Measurements from ENCODE around the gene ASB13. TPM values are rescaled to one million over a fixed set of nuclear protein-coding genes. Genes with fewer than 3 reads are reported as not detected.
A peak's percentile ranks its signal among the peaks of the same experiment; 100 is the strongest.

The ASB13 gene
- total and polyA plus RNA-seq, 10 of the 15 experiments (the other 5 are each of a cell fraction or from before 2014, with no cell fraction given), result 0.02 to 0.59 (median 0.10) TPM; not detected in 2

GRCh38 chr10:5607594-5607993, 58.8 kb downstream of the ASB13 start:
- H3K9ac ChIP-seq (ENCODE audit: control insufficient read depth, insufficient read depth, low read length), result no peak overlapping the region
- in situ Hi-C loops (cut with MboI), result no loop called here
- H3K4me2 ChIP-seq (ENCODE audit: control insufficient read depth, insufficient read depth), result no peak overlapping the region
- peaks cover 4% of the 10 kb centered on the region in 2 experiments for H3K27me3 ChIP-seq (replicated peaks in 1 of 2; ENCODE audit: control insufficient read depth in 2 of 2, insufficient read depth in 2 of 2, low read length in 1 of 2)
- no peak overlapping the region for H3K4me3 ChIP-seq
- ChIA-PET SMC1A (ENCODE audit: uncharacterized antibody, unreplicated experiment) (interaction anchor here (0.6 to 0.9 kb wide), 2 partner anchors 164 to 1310 kb away, joined by 3 read pairs; no protein-coding TSS in a partner anchor), CTCF (interaction anchor here (1.1 kb wide), 1 partner anchor 16 kb away, joined by 3 read pairs; no protein-coding TSS in a partner anchor), POLR2A (no interaction called here), RAD21 (ENCODE audit: unreplicated experiment) (no interaction called here)
- H3K4me1 ChIP-seq (ENCODE audit: control insufficient read depth, insufficient read depth, low read length), result no peaks in the 10 kb centered on the region
- no peaks in the 10 kb centered on the region; the same call in 2 of the 3 replicates for H3K9me3 ChIP-seq (replicated peaks; ENCODE audit: control insufficient read depth, insufficient read depth, low read length)
- no peak overlapping the region for H2AFZ ChIP-seq (ENCODE audit: control insufficient read depth, low read depth, low read length)
- no peaks in the 10 kb centered on the region for H3K79me2 ChIP-seq (ENCODE audit: control insufficient read depth, insufficient read depth, low read length)
- TF ChIP-seq KAT2A (conservative IDR thresholded peaks at IDR 0.05; ENCODE audit: control insufficient read depth, low read depth, low read length), result no peak
- no peak for TF ChIP-seq ETV6 (conservative IDR thresholded peaks at IDR 0.05 in 1 of 2, IDR thresholded peaks at IDR 0.05 in 1 of 2; ENCODE audit: borderline replicate concordance in 1 of 2, low read depth in 1 of 2)
- TF ChIP-seq CREM (IDR thresholded peaks at IDR 0.05; ENCODE audit: low read depth), result no peak
- TF ChIP-seq ZBTB33 (IDR thresholded peaks at IDR 0.05), result no peak
- FAIRE-seq (no peak), ATAC-seq (no peak), DNase-seq (ENCODE audit: low read depth, low spot score) (no peak)
- WGBS (ENCODE audit: insufficient coverage, insufficient replicate concordance, low lambda C conversion rate, missing lambda C conversion rate), result 5% methylated on average over 7 of the region's 7 CpGs
- intact Hi-C loops (cut with micrococcal nuclease; ENCODE audit: unreplicated experiment), result loop anchor here (5.0 kb wide), 1 partner anchor 165 kb away; no protein-coding TSS in a partner anchor
- no peak overlapping the region for H3K27ac ChIP-seq (ENCODE audit: control insufficient read depth, insufficient read depth)
- H3K36me3 ChIP-seq (ENCODE audit: control insufficient read depth in 2 of 2, insufficient read depth in 2 of 2, low read length in 1 of 2), result no peaks in the 10 kb centered on the region
- H4K20me1 ChIP-seq (ENCODE audit: control insufficient read depth, insufficient read depth), result no peaks in the 10 kb centered on the region
- no TSS peak for BruUV-seq (replicated peaks)

- no peaks in the 10 kb centered on the region; the same call in 2 of the 3 replicates for H3K9me3 ChIP-seq (replicated peaks; ENCODE audit: control insufficient read depth, insufficient read depth, low read length)
- CTCF ChIA-PET, result interaction anchor here (0.7 to 1.2 kb wide), 2 partner anchors 164 to 168 kb away, joined by 3 to 5 read pairs; no protein-coding TSS in a partner anchor
- H3K4me2 ChIP-seq (ENCODE audit: control insufficient read depth, insufficient read depth), result no peak overlapping the region
- H2AFZ ChIP-seq (ENCODE audit: control insufficient read depth, low read depth, low read length), result no peak overlapping the region
- in situ Hi-C loops (cut with MboI), result no loop called here
- SMC1A ChIA-PET (ENCODE audit: uncharacterized antibody, unreplicated experiment), result interaction anchor here (0.6 to 0.9 kb wide), 2 partner anchors 164 to 1310 kb away, joined by 3 read pairs; no protein-coding TSS in a partner anchor
- RAD21 ChIA-PET (ENCODE audit: unreplicated experiment), result no interaction called here
- H3K79me2 ChIP-seq (ENCODE audit: control insufficient read depth, insufficient read depth, low read length), result no peaks in the 10 kb centered on the region
- H3K36me3 ChIP-seq (ENCODE audit: control insufficient read depth in 2 of 2, insufficient read depth in 2 of 2, low read length in 1 of 2), result no peaks in the 10 kb centered on the region
- no peak for FAIRE-seq
- H3K9ac ChIP-seq (ENCODE audit: control insufficient read depth, insufficient read depth, low read length), result no peak overlapping the region
- intact Hi-C loops (cut with micrococcal nuclease; ENCODE audit: unreplicated experiment), result loop anchor here (5.0 kb wide), 1 partner anchor 165 kb away; no protein-coding TSS in a partner anchor
- TF ChIP-seq NFYA (IDR thresholded peaks at IDR 0.05; ENCODE audit: borderline replicate concordance, low read depth, low read length) (no peak), ATF7 (IDR thresholded peaks at IDR 0.05; ENCODE audit: low read depth) (no peak), CTCF (IDR thresholded peaks at IDR 0.05 in 2 of 3, conservative IDR thresholded peaks at IDR 0.05 in 1 of 3; ENCODE audit: control insufficient read depth in 2 of 3, extremely low read depth in 1 of 3, insufficient read depth in 1 of 3, low read depth in 3 of 3, low read length in 3 of 3) (0 out of 6 replicates have a peak, but pooled peaks of 1 of the 3 experiments have one; percentile 8), RAD21 (IDR thresholded peaks at IDR 0.05; ENCODE audit: insufficient read depth, low read depth, low read length) (peak; percentile 34; the same call in 1 of the 2 replicates), TCF3 (IDR thresholded peaks at IDR 0.05; ENCODE audit: borderline replicate concordance, insufficient read depth, low read depth, low read length) (no peak), KAT2A (conservative IDR thresholded peaks at IDR 0.05; ENCODE audit: control insufficient read depth, low read depth, low read length) (no peak), POLR2A (IDR thresholded peaks at IDR 0.05; ENCODE audit: low read depth, low read length) (no peak), MAX (IDR thresholded peaks at IDR 0.05; ENCODE audit: low read depth, low read length) (no peak)
- POLR2A ChIA-PET, result no interaction called here
- no peak for DNase-seq (ENCODE audit: low read depth, low spot score)
- H3K4me3 ChIP-seq, result no peak overlapping the region
- no TSS peak for BruUV-seq (replicated peaks)
- H4K20me1 ChIP-seq (ENCODE audit: control insufficient read depth, insufficient read depth), result no peaks in the 10 kb centered on the region
- H3K27me3 ChIP-seq (replicated peaks in 1 of 2; ENCODE audit: control insufficient read depth in 2 of 2, insufficient read depth in 2 of 2, low read length in 1 of 2), result peaks cover 3 to 4% of the 10 kb centered on the region in 2 experiments
- WGBS (ENCODE audit: insufficient coverage, insufficient replicate concordance, low lambda C conversion rate, missing lambda C conversion rate), result 15% methylated on average over 10 of the region's 10 CpGs
- H3K4me1 ChIP-seq (ENCODE audit: control insufficient read depth, insufficient read depth, low read length), result no peaks in the 10 kb centered on the region
- no peak for ATAC-seq
- no peak overlapping the region for H3K27ac ChIP-seq (ENCODE audit: control insufficient read depth, insufficient read depth)
Observed at GRCh38 chr10:5606864-5607263, 59.5 kb downstream of the ASB13 start.
